Stimulated activated CD8-positive, alpha-beta memory T cell treated with anti-CD3 and anti-CD28 coated beads, Interleukin-4, amount 100 ng/mL, for 48 hours (primary cell): Measurements from ENCODE around the gene ZG16.

ENCODE experiments used
- DNase-seq: peaks from one replicate; pipeline ENCODE4 v3.0.0-alpha.2; 2020

The ZG16 gene

DNA sequence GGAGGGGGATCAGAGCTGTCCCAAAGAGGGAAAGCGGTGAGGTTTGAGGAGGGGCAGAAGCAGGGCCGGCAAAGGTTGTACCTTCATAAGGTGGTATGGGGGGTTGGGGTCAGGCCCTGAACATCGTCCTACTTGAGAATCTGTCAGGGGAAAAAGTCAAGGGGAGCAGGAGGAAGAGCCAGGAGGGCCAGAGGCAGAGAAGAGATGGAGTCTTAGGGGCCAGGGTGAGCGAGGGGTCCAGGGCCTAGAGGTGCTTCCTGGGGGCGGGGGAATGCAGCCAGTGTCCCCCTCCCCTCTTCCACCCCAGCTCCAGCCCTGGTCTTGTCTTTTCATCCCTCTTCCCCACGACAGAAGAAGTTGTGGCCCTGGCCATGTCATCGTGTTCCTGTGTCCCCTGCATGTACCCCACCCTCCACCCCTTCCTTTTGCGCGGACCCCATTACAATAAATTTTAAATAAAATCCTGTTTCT, 32.7 kb downstream of the ZG16 start:
- DNase-seq = no peak

DNA sequence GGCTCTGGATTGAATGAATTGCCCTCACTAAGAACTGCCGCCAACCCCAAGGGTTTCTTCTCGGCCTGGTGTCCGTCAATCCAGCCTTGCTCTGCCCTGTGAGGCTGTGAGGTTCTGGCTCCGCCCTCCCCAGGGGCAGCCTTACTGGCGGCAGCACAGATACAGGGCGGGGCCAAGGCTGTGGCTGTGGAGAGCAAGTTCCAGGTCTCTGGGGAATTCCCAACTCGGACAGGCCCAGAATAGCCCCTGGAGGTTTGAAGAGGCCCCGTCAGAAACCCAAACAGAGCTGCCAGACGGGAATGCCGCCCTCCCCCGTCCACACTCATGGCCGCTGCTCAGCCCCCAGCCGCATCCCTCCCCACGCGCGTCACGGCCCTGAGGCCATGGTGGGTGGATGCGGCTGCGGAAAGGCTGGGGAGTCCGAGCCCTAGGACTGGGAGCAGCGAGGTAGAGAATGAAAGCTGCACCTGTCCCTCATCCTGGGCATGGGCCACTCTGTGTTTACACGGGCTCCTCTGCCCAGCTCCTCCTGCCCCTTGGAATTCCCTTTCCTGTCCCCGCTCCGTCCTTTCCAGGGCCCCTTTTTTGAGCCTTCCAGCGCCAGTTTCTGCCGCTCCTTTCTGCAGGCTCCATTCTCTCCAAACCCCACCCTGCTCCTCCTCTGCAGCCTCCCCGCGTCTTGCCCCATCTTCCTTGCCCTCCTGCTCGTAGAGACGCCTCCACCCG, 33.3 kb downstream of the ZG16 start:
- peak; percentile 88 for DNase-seq

DNA sequence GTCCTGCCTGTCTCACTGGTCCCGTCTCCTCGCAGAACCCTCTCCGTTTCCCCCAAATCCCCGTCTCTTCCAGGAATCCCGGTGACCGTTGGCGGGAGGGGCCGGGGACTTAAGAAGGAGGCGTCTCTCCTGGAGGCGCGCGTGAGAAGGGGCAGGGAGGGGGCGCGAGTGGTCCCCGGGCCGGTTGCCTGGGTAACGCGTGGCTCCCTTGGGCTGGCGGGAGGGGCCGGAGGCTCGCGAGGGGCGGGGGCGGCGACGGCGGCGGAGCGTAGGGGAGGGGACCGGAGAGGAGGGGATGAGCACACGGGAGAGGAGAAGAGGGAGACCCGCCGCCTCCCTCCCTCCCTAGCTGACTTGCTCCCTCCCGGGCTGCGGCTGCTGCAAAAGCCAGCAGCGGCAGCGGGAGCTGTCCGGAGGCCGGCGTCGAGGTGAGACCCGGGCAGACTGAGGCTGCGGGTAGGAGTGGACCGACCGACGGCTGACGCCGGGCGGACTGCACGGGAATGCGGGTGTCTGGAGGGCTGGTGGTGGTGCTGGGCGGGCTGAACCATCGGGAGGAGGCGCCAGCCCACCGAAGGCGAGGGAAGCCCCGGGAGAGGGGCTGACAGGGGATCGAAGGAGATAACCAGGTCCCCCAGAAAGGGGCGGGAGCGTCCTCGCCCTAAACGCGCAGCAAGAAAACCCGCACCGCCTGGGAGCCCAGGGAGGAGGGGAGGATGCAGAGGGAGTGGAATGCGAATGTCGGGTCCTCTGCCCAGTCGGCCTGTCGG, 34.0 kb downstream of the ZG16 start, which contains the start of gene PRRT2:
Gene PRRT2 (plus strand): TSS at position 298 of the 770 bp plus-strand sequence. CDS start 862 bp downstream, outside the sequence.
- peak; percentile 71 for DNase-seq

DNA sequence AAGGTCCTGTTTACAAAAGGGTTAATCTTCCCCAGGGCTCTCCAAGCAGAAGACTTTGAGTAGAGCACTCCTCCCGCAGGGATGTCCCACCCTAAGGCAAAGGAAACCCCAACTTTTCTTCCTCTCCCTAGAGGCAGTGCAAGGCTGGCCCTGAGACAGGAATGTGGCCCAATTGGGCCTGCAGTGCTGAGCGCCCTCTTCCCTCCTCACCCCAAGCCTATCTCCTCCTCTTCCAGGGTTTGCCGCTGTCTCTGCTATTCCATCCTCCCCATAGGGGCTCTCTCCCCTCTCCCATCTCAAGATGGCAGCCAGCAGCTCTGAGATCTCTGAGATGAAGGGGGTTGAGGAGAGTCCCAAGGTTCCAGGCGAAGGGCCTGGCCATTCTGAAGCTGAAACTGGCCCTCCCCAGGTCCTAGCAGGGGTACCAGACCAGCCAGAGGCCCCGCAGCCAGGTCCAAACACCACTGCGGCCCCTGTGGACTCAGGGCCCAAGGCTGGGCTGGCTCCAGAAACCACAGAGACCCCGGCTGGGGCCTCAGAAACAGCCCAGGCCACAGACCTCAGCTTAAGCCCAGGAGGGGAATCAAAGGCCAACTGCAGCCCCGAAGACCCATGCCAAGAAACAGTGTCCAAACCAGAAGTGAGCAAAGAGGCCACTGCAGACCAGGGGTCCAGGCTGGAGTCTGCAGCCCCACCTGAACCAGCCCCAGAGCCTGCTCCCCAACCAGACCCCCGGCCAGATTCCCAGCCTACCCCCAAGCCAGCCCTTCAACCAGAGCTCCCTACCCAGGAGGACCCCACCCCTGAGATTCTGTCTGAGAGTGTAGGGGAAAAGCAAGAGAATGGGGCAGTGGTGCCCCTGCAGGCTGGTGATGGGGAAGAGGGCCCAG, 34.9 kb downstream of the ZG16 start:
- DNase-seq = no peak

DNA sequence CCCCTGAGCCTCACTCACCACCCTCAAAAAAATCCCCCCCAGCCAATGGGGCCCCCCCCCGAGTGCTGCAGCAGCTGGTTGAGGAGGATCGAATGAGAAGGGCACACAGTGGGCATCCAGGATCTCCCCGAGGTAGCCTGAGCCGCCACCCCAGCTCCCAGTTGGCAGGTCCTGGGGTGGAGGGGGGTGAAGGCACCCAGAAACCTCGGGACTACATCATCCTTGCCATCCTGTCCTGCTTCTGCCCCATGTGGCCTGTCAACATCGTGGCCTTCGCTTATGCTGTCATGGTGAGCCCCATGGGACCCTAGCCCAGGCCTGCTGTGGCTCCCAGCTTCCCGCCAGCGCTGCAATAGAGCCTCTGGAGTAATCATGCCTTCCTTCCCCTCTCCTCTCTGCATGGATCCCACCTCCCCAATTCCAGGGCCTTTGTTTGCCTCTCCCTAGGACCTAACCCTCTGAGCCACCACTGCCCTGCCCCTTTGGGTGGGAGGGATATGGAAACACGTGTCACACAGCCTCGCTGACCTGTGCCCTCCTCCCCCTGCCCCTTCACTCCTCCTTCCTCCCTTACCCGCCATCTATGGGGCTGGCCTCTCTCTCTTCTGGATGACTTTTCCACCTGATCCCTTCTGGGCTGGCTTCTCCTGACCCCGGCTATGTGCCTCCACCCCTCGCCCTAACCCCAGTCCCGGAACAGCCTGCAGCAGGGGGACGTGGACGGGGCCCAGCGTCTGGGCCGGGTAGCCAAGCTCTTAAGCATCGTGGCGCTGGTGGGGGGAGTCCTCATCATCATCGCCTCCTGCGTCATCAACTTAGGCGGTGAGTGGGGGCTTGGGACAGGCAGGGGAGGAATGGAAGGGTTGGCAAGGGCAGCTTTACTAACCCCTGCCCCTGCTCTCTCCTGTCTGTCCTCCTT, 35.8 kb downstream of the ZG16 start:
- DNase-seq = no peak

DNA sequence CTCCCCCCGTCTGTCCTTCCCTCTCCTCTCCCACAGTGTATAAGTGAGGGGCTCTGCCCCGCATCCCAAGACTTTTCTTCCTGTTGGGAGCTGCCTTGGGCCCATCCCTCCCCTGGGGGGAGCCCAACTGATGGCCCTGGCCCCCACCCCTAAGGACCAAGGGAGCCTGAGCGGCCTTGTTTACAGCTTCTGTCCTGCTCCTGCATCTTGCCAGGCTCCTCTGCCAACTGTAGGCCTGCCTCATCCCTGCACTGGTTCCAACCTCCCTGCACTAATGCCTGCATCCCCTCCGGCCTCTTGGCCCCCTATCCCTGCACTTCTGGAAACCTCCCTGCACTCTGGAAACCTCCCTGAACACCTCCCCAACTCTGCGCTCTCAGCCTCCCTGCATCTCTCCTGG, 36.5 kb downstream of the ZG16 start:
- no peak for DNase-seq

DNA sequence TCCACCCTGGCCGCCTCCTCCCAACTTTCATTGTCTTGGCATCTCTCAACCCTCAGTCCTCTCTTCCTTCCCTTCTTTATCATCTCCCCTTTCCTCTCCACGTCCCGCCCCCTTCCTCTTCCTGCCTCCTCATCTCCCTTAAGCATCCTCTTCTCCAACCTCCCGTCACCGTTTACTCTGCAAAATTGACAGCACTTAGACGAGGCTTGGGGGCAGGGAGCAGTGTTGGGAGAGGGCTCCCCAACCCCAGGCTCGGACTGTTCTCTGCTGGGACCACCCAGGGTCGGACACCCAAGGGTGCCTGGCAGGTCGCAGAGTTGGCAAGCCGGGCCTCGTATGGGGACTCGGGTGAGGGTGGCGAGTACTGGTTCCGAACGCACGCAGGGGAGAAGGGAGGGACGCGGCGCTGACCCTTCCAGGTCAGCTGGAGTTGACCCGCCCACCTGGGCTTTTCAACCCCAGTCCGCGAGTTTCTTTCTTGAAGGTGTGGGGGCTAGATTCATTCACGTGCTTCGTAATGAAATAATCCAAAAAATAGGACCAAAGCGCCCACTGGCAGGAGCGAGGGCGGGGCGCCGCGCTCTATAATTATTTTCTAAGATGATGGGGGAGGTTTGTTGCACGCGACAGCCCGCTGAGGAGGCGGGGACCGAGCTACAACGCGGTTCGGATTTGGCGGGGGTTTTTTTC, 37.1 kb downstream of the ZG16 start:
- peak; percentile 65 for DNase-seq

DNA sequence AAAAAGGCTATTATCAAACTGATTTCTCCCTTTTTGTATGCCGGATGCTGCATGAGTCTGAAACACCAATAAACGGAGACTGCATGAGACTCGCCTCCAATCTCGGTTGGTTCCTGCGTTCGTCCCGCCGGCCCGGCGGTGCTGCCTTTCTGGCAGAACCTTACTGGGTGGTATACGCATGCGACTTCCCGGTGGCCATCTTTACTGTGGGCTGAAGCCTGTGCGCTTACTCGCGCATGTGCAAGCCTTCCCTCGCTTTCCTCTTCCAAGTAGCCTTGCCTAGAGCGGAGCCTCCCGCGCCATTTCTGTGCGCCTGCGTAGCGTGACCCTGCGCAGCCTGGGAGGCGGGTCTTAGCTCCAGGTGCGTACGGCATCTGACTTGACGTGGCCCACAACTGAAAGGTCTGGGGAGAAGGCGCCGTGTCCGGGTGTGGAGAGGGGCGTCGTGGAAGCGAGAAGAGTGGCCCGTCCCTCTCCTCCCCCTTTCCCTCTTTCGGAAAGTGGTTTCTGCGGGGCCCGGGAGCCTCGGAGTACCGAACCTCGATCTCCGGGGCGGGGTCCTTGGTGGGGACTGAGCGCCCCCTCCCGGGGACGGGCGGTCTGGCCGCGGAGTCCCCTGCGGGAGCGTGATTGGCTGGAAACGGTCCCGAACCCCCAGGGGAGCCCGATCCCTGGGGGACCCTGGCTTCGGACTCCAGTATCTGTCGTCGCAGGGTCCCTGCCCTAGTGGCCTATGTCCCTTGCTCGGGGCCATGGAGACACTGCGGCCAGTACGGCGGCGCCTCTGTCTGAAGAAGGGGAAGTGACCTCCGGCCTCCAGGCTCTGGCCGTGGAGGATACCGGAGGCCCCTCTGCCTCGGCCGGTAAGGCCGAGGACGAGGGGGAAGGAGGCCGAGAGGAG, 38.0 kb downstream of the ZG16 start, which contains the start of gene PAGR1:
Gene PAGR1 (plus strand): TSS at position 360 of the 901 bp plus-strand sequence. CDS start 374 bp downstream, at position 734.
- DNase-seq = peak; percentile 99

DNA sequence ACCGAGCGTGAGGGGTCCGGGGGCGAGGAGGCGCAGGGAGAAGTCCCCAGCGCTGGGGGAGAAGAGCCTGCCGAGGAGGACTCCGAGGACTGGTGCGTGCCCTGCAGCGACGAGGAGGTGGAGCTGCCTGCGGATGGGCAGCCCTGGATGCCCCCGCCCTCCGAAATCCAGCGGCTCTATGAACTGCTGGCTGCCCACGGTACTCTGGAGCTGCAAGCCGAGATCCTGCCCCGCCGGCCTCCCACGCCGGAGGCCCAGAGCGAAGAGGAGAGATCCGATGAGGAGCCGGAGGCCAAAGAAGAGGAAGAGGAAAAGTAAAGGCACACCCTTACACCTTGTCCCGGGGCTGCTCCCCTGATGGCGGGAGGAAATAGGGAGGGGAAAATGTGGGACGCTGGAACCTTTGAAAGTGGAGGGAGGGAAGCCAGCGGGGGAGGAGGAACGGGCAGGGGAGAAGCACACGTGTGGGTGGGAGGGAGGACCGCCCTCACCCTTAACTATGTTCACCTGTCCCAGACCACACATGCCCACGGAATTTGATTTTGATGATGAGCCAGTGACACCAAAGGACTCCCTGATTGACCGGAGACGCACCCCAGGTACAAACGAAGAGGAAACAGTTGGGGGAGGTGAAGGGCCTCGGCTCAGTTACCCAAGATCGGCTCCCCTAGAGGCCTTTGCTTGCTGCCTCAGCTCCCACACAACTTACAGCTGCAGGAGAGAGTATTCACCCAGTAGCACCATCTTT, 38.8 kb downstream of the ZG16 start:
- peak; percentile 80 for DNase-seq

DNA sequence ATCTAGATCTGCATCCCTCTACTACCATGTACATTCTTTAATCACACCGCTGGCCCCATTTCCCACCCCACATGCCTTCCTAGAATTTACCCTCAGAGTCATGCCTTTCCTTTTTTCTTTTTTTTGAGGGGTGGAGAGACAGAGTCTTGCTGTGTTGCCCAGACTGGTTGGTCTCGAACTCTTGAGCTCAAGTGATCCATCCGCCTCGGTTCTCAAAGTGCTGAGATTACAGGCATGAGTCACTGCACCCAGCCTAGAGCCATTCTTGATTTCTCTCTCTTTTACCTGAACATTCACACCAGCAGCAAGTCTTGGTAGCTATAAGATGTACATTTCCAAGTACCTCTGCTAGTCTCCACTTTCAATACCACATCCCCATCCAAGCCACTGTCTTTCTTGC, 40.0 kb downstream of the ZG16 start:
- DNase-seq = no peak

DNA sequence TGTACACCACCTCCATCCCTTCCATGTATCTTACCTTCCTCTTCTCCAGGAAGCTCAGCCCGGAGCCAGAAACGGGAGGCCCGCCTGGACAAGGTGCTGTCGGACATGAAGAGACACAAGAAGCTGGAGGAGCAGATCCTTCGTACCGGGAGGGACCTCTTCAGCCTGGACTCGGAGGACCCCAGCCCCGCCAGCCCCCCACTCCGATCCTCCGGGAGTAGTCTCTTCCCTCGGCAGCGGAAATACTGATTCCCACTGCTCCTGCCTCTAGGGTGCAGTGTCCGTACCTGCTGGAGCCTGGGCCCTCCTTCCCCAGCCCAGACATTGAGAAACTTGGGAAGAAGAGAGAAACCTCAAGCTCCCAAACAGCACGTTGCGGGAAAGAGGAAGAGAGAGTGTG, 41.5 kb downstream of the ZG16 start:
- DNase-seq = no peak

DNA sequence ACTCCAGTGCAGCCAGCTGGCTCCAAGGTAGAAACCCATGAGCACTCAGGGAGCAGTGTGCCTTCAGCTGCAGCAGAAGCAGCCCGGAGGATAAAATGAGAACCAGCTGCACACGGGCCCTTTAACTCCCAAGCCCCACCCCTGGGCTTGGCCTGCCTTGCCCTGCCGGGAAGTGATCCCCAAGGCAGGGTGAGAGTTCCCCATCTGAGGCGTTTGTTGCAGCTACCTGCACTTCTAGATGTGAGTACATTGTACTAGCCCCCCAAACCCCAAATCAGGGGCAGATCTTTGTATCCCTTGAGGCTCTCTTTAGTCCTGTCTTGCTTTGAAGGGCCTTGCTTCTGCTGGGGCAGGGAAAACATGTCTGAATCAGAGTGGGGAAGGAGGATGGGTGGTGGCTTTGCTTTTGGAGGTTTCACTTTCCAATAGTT, 42.2 kb downstream of the ZG16 start, which contains the start of gene MVP:
Gene MVP (plus strand): TSS at position 192 of the 431 bp plus-strand sequence. CDS start 10,088 bp downstream, outside the sequence.
- peak; percentile 73 for DNase-seq

DNA sequence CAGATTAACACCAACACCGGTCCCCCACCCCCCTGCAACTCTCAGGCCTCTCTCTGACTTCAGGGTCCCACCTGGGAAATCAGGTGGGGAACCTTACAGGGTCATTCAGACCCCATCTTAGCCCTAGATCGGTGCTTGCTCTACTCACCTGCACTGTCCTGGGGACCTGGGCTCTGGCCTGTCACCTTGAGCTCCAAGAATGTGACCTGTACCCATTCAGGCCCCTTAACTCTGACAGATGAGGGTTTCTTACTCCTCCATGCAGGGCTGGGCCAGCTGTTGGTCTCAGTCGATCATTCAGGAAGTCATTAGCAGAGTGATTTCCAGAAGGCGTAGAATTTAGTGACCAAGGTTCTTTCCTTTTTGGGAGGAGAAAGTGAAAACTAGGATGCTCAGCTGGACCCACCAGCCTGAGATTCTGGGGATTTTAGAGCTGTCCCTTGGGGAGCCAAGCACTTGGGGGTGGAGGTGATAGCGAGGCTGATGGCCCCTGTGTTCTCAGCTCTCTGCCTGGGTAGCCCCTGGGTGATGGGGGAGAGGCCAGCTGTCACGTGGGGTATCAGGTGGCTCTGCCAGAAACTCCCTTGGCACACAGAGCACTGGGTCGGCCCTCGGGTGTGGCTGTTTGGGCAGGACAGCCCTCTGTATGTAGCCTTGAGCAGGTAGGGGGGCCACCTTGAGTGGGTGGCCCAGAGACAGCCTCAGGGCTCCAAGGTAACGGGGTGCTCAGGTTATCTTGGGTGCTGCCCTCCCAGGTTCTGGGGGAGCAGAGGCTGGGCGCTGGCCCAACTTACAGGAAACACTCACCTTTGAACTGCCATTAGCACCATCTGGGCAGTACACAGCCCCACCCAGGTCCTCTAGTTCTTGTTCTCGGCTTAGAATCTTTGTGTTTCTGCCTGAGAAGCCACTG, 42.9 kb downstream of the ZG16 start:
- DNase-seq = peak; percentile 76

DNA sequence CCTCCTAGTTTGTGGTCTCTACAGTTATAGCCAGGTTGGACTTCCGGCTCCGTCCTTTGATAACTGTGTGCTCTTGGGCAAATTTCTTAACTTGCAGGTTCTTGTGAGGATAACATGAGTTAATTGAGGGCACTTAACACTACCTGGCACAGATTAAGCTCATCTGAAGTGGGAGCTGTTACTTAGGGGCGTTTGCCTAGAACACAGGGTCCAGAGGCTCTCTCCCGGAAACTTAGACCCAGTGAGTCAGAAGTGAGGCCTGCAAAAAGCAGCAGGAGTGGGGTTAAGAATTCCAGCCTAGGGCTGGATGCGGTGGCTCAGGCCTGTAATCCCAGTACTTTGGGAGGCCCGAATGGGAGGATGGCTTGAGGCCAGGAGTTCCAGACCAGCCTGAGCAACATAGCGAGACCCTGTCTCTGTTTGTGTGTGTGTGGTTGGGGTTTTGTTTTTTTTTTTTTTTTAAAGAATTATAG, 43.6 kb downstream of the ZG16 start:
- DNase-seq = no peak

DNA sequence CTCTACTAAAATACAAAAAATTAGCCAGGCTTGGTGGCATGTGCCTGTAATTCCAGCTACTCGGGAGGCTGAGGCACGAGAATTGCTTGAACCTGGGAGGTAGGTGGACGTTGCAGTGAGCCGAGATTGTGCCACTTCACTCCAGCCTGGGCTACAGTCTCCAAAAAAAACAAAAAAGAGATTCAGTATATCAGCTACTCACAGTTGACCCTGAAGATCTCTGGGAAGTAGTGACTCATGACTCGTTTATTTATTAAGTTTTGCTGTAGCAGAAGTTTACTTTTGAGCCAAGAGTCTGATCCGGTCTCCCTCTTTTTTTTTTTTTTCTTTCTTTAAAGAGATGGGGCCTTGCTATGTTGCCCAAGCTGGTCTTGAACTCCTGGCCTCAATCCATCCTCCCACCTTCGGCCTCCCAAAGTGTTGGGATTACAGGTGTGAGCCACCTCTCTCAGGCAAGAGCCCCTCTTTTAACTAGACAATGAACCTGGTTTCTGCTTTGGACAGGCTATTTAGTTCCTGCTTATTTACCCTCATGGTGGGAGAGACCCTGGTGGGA, 46.6 kb downstream of the ZG16 start:
- no peak for DNase-seq

DNA sequence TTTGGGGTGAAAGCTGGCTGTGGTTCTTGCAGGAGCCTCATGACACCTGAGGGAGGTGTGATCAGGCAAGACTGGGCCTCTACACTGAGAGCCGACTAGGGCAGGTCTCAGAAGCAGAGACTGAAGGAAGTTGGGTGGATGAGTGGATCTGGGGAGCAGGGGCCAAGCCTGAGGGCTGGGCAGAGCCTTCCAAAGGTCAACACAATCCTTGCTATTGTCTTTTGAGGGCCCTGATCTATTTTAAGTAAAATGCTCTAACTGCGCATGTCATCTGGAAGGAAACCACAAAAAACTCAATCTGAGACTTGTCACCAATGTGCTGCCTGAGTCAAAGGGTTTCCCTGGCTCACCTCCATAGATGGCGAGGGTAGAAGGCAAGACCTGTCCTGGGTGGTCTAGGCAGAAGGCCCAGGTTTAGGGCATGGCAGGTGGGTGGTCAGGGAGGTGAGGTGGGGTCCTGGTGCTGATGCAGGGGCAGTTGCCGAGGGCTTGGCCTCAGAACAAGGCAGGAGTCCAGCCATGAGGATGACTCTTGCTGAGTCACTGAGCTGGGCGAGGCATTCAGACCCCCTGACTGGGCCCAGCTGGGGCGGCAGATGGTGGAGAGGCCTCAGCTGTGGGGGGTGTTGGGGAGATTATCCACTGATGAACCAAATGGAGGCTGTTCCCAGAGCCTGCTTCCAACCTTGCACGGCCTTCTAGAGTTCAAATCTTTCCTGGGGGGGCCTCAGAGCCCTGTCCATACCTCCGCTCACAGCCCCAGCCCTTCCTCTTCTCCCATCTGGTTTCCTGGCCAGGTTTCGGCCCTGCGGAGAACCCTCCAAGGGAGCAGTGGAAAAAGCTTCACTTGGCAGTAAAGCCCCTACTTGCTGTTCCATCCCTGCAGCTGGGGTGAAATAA, 47.3 kb downstream of the ZG16 start:
- peak; percentile 67 for DNase-seq

DNA sequence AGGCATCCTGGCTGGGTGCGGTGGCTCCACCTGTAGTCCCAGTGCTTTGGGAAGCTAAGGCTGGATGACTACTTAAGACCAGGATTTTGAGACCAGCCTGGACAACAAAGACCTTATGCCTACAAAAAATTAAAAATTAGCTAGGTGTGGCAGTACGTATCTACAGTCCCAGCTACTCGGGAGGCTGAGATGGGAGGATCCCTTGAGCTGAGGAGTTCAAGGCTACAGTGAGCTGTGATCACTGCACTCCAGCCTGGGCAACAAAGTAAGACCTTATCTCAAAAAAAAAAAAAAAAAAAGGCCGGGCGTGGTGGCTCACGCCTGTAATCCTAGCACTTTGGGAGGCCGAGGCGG, 48.3 kb downstream of the ZG16 start:
- DNase-seq = no peak
